Stimulated activated naive CD8-positive, alpha-beta T cell treated with anti-CD3 and anti-CD28 coated beads, Interleukin-15, amount 100 ng/mL, for 72 hours (primary cell): ENCODE data around the gene SMARCD1.
"Not testable (repeated sequence)": the region's sequence is repeated elsewhere in the genome, so short reads cannot be mapped to it uniquely, and the experiment has no call there.

Experiments used
- ATAC-seq: fragments of 150-1000 bp; cut with Tn5 transposase; 2 replicates; pipeline ENCODE4 v1.10.0; 2021; ENCODE audit warnings: mild to moderate bottlenecking, moderate library complexity
- DNase-seq, 2 donors: peaks; one replicate each; pipeline ENCODE4 v3.0.0; 2021 to 2022
- H3K27ac Mint-ChIP-seq, 2 donors: one replicate each; pipeline ENCODE4 v1.8.0; 2022; ENCODE audit warnings: mild to moderate bottlenecking in 2 of 2, mixed read lengths in 2 of 2, moderate library complexity in 2 of 2
- H3K27me3 Mint-ChIP-seq: one replicate; pipeline ENCODE4 v1.8.0; 2022; ENCODE audit warnings: mixed read lengths
- H3K4me1 Mint-ChIP-seq: one replicate; pipeline ENCODE4 v1.8.0; 2022; ENCODE audit warnings: mild to moderate bottlenecking, mixed read lengths
- H3K4me3 Mint-ChIP-seq, 2 donors: one replicate each; pipeline ENCODE4 v1.8.0; 2022; ENCODE audit warnings: mild to moderate bottlenecking in 2 of 2, mixed read lengths in 2 of 2, moderate library complexity in 1 of 2
- H3K9me3 Mint-ChIP-seq, 2 donors: one replicate each; pipeline ENCODE4 v1.8.0; 2022; ENCODE audit warnings: mixed read lengths in 2 of 2

Gene SMARCD1

DNA sequence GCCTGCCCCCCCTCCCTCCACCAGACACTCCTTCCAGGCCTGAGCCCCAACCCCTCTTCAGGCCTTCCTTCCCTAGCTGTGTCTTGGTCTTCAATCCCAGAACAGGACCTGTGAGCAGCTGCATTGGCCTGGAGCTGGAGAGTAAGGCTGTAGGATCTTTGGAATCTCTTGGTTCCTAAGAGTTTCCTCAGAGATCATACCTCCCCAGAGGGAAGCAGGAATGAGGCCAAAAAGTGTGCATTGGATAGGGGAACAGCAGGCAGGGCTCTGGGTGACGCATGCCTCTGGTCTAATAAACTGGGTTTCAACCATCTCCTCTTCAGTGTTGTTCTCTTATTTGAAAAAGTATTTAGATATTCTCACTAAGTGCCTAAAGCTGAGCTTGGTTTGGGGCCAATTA is 1.8 kb upstream of the SMARCD1 start:
- Mint-ChIP-seq H3K4me3 (peak overlapping the region; percentile 70), H3K27ac (peak overlapping the region; percentile 29 to 42), H3K4me1 (peaks cover 42% of the 10 kb centered on the region), H3K27me3 (no peaks in the 10 kb centered on the region), H3K9me3 (no peaks in the 10 kb centered on the region)
- DNase-seq, result no peak
- no peak for ATAC-seq

GRCh38 chr12:50084409-50084774 is 750 bp upstream of the SMARCD1 start:
- not testable (repeated sequence) for H3K9me3 Mint-ChIP-seq, ATAC-seq, H3K27me3 Mint-ChIP-seq, DNase-seq
- peaks cover 49% of the 10 kb centered on the region for H3K4me1 Mint-ChIP-seq
- peak overlapping the region; percentile 92 to 97 for H3K4me3 Mint-ChIP-seq
- H3K27ac Mint-ChIP-seq, result peak overlapping the region; percentile 98 to 99

- peak overlapping the region; percentile 70 to 99 for H3K27ac Mint-ChIP-seq
- H3K4me3 Mint-ChIP-seq, result peak overlapping the region; percentile 92 to 97
- peak in 1 of 2 donors; percentile 22 for DNase-seq
- no peaks in the 10 kb centered on the region for H3K27me3 Mint-ChIP-seq
- no peaks in the 10 kb centered on the region for H3K9me3 Mint-ChIP-seq
- H3K4me1 Mint-ChIP-seq, result peaks cover 49% of the 10 kb centered on the region
- ATAC-seq, result peak; percentile 6
These were observed 502 bp downstream of the SMARCD1 start for GRCh38 chr12:50085615-50086072.

DNA sequence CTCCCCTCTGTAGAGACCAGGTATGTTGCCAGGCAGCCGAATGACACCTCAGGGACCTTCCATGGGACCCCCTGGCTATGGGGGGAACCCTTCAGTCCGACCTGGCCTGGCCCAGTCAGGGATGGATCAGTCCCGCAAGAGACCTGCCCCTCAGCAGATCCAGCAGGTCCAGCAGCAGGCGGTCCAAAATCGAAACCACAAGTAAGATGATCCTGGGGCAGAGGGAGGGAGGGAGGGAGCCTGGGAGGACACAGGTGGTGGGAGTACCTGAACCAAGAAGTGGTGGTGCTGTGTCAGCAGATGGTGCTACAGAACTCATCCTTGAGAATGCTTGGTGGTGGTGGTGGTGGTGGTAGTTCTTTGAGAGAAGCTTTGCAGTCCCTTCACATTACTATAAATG is 1.0 kb downstream of the SMARCD1 start:
- Mint-ChIP-seq H3K27ac (no peak overlapping the region), H3K27me3 (no peaks in the 10 kb centered on the region), H3K4me1 (peaks cover 49% of the 10 kb centered on the region), H3K4me3 (peak overlapping the region; percentile 92 to 97), H3K9me3 (no peaks in the 10 kb centered on the region)
- DNase-seq (no peak), ATAC-seq (no peak)

DNA sequence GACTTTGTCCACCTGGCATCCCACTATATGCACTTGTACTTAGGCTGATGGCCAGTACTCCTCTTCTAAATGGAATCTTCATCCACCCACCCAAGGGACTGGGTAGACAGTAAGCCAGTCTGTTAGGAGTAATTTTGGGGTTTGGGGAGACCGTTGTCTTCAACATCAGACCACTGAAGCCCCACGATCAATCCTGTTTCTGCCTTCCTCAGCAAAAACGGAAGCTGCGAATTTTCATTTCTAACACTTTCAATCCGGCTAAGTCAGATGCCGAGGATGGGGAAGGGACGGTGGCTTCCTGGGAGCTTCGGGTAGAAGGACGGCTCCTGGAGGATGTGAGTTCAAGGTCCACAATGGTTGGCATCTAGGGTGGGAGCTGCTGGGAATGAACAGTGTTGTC is 2.0 kb downstream of the SMARCD1 start:
- Mint-ChIP-seq H3K9me3 (no peaks in the 10 kb centered on the region), H3K27ac (no peak overlapping the region), H3K4me3 (no peak overlapping the region), H3K27me3 (no peaks in the 10 kb centered on the region), H3K4me1 (peaks cover 44% of the 10 kb centered on the region)
- ATAC-seq (no peak), DNase-seq (no peak)

DNA sequence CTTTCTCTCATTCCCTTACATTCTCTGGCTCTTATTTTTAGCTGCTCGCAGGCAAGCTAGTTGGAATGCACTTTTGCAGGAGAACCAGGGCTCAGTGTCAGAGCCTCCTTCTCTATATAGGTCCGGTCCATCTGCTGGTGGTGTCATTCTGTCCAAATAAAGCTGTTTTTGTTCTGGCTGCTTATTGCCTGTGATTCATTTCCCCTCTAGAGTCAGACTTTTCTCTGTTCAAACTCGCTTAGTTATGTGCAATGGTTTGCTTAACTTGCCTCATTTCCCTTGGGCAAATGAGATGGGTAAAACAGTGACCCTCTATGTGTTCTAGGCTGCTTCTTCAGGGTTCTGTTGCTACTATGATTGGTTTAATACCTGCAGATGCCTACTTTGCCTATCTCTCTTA is 2.9 kb downstream of the SMARCD1 start:
- H3K27ac Mint-ChIP-seq, result peak overlapping the region; percentile 12 to 41
- no peaks in the 10 kb centered on the region for H3K27me3 Mint-ChIP-seq
- H3K4me1 Mint-ChIP-seq, result peaks cover 44% of the 10 kb centered on the region
- ATAC-seq (no peak), DNase-seq (no peak)
- H3K9me3 Mint-ChIP-seq, result no peaks in the 10 kb centered on the region
- no peak overlapping the region for H3K4me3 Mint-ChIP-seq

GRCh38 chr12:50088577-50089335 is 3.6 kb downstream of the SMARCD1 start:
- peak; percentile 41 to 58 for DNase-seq
- H3K4me3 Mint-ChIP-seq, result peak overlapping the region in 1 of 2 donors; percentile 20
- H3K4me1 Mint-ChIP-seq, result peaks cover 38% of the 10 kb centered on the region
- peak; percentile 57 for ATAC-seq
- no peaks in the 10 kb centered on the region for H3K9me3 Mint-ChIP-seq
- no peaks in the 10 kb centered on the region for H3K27me3 Mint-ChIP-seq
- peak overlapping the region in 1 of 2 donors; percentile 4 for H3K27ac Mint-ChIP-seq

DNA sequence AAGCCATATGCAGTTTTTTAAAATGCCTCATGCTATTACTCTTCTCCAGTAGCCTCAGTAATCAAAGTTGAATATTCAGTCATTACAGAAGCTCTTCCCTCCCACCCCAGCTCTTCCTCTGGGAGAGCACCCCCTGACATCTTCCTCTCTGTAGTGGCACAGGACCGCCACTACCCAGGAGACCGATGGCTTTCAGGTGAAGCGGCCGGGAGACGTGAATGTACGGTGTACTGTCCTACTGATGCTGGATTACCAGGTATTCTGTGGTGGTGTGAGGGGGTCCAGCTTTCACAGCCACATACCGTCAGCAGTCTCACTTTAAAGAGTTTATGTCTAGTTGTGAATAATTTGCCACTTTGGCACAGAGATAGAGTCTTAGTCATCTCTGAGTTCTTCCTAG is 4.6 kb downstream of the SMARCD1 start:
- no peak for DNase-seq
- ATAC-seq, result no peak
- Mint-ChIP-seq H3K27me3 (no peaks in the 10 kb centered on the region), H3K27ac (no peak overlapping the region), H3K4me1 (peaks cover 37% of the 10 kb centered on the region), H3K4me3 (no peak overlapping the region), H3K9me3 (no peaks in the 10 kb centered on the region)

DNA sequence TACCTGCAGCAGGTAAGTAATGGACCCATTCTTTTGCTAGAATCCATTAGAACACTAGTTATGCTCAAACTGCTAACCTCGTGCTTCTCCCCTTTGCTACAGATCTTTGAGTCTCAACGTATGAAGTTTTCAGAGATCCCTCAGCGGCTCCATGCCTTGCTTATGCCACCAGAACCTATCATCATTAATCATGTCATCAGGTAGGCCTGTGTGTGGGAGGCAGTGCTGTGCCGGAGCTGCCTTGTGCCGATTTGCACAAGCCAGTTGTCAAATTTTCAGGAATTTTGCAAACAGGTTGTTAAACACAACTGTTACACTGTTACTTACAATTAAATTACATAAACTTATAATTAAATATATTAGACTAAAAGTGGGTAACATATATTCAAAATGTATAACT is 5.2 kb downstream of the SMARCD1 start:
- Mint-ChIP-seq H3K4me1 (peaks cover 36% of the 10 kb centered on the region), H3K9me3 (no peaks in the 10 kb centered on the region), H3K4me3 (no peak overlapping the region), H3K27me3 (no peaks in the 10 kb centered on the region), H3K27ac (no peak overlapping the region)
- ATAC-seq (no peak), DNase-seq (no peak)

DNA sequence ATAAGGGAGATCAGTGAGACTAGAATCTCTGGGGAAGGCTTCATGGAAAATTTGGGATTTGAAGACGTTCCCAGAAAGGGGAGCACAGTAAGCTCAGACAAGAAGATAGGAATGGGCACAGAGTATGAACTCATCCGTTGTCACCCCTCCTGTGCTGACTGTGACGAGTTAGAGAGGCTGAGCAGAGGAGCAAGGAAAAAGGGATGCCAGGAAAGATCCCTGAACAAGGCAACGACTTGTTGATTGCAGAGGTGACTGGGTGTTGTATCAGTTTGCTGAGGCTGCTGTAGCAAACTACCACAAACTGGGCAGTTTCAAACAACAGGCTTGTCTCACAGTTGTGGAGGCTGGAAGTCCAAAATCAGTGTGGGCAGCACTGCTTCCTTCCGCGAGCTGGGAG is 12.8 kb downstream of the SMARCD1 start:
- Mint-ChIP-seq H3K4me1 (peaks cover 4% of the 10 kb centered on the region), H3K27me3 (no peaks in the 10 kb centered on the region), H3K27ac (peak overlapping the region in 1 of 2 donors; percentile 31), H3K9me3 (no peaks in the 10 kb centered on the region), H3K4me3 (no peak overlapping the region)
- DNase-seq (no peak), ATAC-seq (no peak)

DNA sequence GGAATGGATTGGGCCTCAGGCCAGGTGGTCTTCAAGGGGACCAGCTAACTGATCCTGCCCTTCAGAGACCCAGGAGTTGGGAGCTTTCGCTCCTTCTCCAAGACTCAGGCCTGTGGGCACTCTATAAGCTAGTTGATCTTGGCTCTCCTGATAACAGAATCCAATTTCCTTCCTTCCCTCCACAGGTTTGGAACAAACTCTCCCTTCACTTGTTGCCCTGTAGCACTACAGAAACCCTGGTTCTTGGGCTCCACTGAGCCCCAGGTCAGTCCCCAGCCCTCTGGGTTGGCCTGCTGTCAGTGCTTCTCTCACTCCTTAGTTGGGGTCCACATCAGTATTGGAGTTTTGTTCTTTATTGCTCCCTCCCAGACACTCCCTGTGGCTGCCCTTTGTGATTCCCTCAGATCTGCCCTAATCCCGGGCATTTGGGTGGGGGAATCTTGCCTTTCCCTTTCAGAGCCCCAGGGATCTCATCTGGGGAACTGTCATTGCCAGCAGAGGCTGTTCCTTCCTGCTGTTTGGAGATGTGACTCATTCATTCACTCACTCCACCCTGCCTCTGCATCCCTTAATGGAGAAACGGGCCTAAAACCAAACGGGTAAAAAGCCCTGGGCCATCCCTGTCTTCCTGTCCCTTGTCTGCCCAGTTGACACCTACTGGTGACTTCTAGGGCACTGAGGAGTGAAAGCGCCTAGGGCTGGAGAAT is 14.3 kb downstream of the SMARCD1 start:
- Mint-ChIP-seq H3K9me3 (no peaks in the 10 kb centered on the region), H3K27me3 (peaks cover 7% of the 10 kb centered on the region), H3K4me1 (peaks cover 18% of the 10 kb centered on the region), H3K27ac (peak overlapping the region in 1 of 2 donors; percentile 19), H3K4me3 (no peak overlapping the region)
- ATAC-seq, result no peak
- DNase-seq, result no peak

DNA sequence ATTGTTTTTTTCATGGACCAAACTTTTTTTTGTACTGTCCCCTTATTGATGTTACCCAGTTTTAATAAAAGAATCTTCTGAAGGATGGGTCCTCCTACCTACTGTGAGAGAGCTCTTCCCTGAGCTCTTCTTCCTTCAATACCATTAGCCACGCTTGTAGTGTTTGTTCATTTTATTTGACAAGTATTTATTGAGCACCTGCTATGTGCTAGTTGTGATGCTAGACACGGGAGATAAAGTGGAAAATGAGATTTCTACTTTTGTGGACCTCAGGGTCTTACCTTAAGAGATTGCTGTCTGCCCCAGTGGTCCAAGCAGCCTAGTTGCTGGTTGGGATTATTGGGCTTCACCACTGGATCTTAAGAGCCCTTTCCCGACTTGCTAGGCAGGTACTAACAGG is 15.4 kb downstream of the SMARCD1 start:
- Mint-ChIP-seq H3K27me3 (peaks cover 8% of the 10 kb centered on the region), H3K9me3 (no peaks in the 10 kb centered on the region), H3K4me3 (no peak overlapping the region), H3K4me1 (peaks cover 18% of the 10 kb centered on the region), H3K27ac (no peak overlapping the region)
- ATAC-seq (no peak), DNase-seq (no peak)

- Mint-ChIP-seq H3K27me3 (peaks cover 8% of the 10 kb centered on the region), H3K4me1 (peaks cover 18% of the 10 kb centered on the region), H3K9me3 (no peaks in the 10 kb centered on the region), H3K27ac (no peak overlapping the region), H3K4me3 (no peak overlapping the region)
- no peak for ATAC-seq
- DNase-seq, result no peak
These were observed 16.5 kb downstream of the SMARCD1 start for GRCh38 chr12:50101663-50102062.

- Mint-ChIP-seq H3K27ac (no peak overlapping the region), H3K9me3 (no peaks in the 10 kb centered on the region), H3K27me3 (peaks cover 8% of the 10 kb centered on the region)
These were observed 17.0 kb downstream of the SMARCD1 start for GRCh38 chr12:50102131-50102531.

DNA sequence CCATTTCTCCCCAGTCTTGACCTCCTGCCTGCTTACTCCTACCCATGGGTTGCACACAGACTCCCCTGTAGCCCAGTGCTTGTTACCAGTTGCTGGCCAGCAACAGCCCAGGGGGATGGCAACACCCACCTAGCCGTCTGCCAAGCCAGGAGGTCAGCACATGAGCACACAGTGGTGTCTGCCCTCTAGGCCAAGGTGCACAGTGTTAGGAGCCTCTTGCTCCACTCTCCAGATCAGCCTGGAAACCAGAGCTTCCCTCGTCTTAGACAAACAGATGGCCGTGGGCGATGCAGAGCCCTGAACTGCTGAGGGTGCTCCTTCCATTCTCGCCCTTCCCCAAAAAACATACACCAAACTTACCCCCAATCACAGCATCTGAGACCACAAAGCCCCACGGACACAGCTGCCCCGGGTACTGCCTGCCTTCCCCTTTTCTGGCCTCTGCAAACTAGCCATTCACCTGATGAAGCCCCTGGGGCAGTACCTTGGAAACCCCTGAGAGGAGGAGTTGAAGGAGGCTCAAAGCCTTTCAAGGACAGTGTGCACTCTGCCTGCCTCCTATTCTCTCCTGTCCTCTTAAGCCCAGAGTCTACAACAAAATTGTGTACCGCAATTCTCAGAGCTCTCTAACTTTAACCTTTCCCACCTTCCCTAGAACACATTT is 17.6 kb downstream of the SMARCD1 start:
- no peaks in the 10 kb centered on the region for H3K9me3 Mint-ChIP-seq
- DNase-seq, result no peak
- ATAC-seq, result no peak
- H3K4me3 Mint-ChIP-seq, result no peak overlapping the region
- no peak overlapping the region for H3K27ac Mint-ChIP-seq
- peaks cover 8% of the 10 kb centered on the region for H3K27me3 Mint-ChIP-seq
- H3K4me1 Mint-ChIP-seq, result peaks cover 18% of the 10 kb centered on the region

More at GRCh38 chr12:50102131-50102531, 17.0 kb downstream of the SMARCD1 start:
- Mint-ChIP-seq H3K4me1 (peaks cover 18% of the 10 kb centered on the region), H3K4me3 (no peak overlapping the region)
- DNase-seq (no peak), ATAC-seq (no peak)

DNA sequence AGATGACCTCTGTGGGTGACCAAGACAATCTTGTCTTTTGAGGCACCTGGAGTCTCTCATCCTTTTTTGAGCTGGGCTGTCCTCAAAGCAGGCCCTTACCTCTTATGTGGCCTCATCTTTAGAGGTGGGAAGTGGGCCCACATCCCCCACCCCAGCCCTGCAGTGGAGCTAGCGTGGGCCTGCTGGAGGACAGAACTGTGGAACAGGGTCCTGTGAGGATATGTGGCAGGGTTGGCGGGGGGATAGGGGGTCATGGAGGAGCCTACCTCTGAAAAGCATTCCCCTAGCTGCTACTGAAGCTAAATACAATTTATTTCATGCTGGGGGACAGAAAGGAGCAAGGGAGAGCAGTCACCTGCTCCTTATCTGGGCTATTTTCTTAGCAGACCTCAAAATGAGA is 18.2 kb downstream of the SMARCD1 start:
- no peak overlapping the region for H3K4me3 Mint-ChIP-seq
- ATAC-seq, result no peak
- peaks cover 8% of the 10 kb centered on the region for H3K27me3 Mint-ChIP-seq
- H3K9me3 Mint-ChIP-seq, result no peaks in the 10 kb centered on the region
- H3K27ac Mint-ChIP-seq, result no peak overlapping the region
- H3K4me1 Mint-ChIP-seq, result peaks cover 18% of the 10 kb centered on the region
- no peak for DNase-seq
